HG03520 (cell line): ENCODE data around the gene GNPAT.

Experiments used
- ATAC-seq: cut with Tn5 transposase; IDR thresholded peaks from one replicate; pipeline ENCODE4 v1.9.1; 2021; ENCODE audit warnings: mild to moderate bottlenecking, moderate library complexity; ENCODE audit not compliant: unreplicated experiment

GNPAT gene

DNA sequence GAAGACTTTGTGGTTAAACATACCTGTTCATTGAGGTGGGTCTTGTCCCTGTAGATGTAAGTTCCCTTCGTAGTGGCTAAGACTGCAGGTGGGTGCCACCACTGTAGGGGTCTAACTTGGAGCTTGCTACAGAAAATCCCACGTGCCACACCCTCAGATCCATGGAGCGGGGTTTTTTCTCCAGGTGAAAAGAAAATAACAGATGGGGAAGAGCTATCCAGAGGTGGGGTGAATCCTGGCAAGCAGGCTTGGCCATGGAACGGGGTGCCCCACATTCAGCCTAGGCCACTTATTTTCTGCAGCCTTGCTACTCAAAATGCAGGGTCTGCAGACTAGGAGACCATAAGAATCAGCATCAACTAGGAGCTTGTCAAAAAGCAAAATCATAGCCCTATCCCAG, 72.6 kb downstream of the GNPAT start:
- no peak for ATAC-seq

DNA sequence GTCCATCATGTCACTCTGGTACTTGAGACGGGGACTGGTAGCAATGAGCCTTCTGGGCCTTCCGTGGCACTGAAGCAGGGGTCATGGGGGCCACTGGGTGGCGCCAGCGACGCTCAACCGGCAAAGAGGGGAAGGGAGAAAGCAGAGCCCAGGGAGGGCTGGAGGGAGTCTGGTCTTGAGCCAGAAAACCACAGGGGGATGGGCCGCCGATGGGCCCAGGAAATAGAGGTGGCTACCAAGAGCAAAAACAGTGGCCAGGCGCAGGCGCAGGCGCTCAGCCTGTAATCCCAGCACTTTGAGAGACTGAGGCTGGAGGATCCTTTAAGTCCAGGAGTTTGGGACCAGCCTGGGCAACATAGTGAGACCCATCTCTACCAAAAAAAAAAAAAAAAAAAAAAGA, 74.9 kb downstream of the GNPAT start:
- peak; percentile 75 for ATAC-seq

DNA sequence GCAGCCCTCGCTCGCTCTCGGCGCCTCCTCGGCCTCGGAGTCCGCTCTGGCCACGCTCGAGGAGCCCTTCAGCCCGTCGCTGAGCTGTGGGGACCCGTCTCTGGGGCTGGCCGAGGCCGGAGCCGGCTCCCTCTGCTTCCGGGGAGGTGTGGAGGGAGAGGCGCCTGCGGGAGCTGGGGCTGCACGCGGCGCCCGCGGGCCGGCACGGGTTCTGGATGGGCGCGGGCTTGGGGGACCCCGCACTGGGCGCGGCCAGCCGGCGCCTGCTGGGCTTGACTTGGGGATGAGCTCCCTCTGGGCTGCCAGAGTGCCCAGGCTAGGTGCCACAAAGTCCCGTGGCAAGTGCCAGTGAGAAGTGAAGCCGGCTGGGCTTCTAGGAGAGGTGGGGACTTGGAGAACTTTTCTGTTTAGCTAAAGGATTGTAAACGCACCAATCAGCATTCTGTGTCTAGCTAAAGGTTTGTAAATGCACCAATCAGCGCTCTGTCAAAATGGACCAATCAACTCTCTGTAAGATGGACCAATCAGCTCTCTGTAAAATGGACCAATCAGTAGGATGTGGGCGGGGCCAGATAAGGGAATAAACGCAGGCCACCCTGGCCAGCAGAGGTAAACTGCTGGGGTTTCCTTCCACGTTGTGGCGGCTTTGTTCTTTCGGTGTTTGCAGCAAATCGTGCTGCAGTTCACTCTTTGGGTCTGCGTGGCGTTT, 76.4 kb downstream of the GNPAT start:
- no peak for ATAC-seq

GRCh38 chr1:231318015-231318355, 77.0 kb downstream of the GNPAT start:
- ATAC-seq = no peak

DNA sequence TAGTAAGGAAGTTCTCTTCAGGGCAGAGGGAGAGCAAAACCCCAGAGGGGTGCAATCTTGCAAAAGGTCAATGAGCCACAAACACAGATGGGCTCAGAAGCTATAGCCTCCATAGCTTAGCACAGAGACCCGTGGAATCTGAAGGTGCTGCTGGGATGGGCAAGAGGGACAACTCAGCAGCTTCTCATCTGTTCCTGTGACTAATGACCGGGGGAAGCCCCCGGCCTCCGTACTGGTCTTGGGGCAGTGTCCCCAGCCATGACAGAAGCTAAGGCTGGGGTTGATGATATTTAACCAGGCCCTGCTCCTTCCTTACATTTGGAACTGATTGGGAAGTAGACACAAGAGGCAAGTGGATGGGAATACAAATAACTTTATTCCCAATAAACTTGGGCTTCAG, 77.6 kb downstream of the GNPAT start:
- ATAC-seq = no peak

DNA sequence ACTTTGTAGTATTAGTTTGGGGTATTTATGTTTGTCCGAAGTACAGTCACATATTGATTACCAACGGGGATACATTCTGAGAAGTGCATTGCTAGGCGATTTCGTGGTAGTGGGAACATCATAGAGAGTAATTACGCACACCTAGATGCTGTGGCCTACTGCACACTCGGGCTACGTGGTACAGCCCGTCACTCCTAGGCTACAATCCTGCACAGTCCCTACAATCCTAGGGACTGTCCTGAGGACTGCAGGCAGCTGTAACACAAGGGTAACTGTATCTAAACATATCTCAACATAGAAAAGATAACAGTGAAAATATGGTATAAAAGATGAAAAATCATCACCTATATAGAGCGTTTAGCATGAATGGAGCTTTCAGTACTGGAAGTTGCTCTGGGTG, 78.1 kb downstream of the GNPAT start:
- ATAC-seq = no peak

GRCh38 chr1:231322880-231323530, 82.0 kb downstream of the GNPAT start:
- no peak for ATAC-seq

GRCh38 chr1:231324660-231325059, 83.6 kb downstream of the GNPAT start:
- ATAC-seq = no peak

DNA sequence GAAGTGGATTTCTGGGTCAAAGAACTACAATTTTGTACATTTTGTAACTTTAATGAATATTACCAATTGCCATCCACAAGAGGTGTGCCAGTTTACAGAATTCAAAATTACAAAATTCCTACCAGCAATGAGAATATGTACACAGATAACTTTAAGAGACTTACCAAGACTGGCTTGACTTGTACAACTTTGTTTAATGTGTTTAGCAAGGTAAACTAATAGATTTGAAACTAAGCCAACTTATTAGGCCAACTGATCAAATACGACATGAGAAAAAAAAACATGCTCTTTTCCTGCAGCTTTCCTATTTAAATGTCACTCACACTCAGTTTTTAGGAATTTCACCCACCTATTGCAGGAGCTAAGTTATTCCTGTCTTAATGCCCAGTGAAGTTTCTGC, 85.2 kb downstream of the GNPAT start:
- no peak for ATAC-seq
